NCI-H82 treated with DMSO at 0.1 percent for 48 hours (cell line): ENCODE data around the gene C17orf58.
"Not testable (repeated sequence)": the region's sequence is repeated elsewhere in the genome, so short reads cannot be mapped to it uniquely, and the experiment has no call there.

Source experiments
- DNase-seq: peaks from one replicate; lab custom pipeline; 2025; ENCODE audit not compliant: unreplicated experiment; lab: John Stamatoyannopoulos, UW

Gene C17orf58

GRCh38 chr17:67996301-67997171, at the start of gene C17orf58:
TSS of gene C17orf58 (minus strand) at chr17:67996469. CDS start at chr17:67996198, 271 bp downstream.
- not testable (repeated sequence) for DNase-seq

DNA sequence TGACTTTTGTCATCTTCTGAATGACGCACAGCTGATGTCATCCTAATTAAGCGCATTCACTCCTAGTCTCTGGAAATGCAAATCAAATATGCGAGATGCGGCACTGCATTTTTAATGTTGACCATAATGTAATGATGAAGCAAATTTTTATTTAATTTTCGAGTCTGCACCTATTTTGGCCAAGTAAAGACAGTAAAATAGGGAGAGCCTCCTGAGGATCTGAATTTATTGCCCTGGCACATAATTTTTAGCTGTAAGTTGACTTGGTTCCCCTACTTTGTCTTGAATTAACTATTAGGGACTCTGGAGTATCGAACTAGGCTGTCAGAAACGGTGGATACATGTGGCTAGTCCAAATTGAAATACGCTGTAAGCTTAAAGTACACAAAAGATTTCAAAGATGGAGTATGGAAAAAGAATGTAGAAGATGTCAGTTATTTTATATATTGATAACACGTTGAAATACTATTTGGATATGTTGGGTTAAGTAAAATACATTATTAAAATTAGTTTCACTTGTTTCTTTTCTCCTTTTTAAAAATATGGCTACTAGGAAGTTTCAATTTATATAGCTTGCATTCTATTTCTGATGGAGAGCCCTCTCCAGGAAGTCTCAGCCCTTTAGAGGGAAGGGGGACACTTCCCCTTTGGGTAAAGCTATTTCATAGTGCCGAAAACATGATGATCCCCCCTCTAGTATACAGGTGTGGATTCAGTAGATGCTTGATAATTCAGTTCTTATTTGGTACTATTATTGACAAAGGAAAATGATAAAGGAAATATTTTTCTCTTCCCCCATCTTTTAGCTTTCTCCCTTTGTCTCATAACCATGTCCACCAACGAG, 40.3 kb upstream of the C17orf58 start:
- no peak for DNase-seq

DNA sequence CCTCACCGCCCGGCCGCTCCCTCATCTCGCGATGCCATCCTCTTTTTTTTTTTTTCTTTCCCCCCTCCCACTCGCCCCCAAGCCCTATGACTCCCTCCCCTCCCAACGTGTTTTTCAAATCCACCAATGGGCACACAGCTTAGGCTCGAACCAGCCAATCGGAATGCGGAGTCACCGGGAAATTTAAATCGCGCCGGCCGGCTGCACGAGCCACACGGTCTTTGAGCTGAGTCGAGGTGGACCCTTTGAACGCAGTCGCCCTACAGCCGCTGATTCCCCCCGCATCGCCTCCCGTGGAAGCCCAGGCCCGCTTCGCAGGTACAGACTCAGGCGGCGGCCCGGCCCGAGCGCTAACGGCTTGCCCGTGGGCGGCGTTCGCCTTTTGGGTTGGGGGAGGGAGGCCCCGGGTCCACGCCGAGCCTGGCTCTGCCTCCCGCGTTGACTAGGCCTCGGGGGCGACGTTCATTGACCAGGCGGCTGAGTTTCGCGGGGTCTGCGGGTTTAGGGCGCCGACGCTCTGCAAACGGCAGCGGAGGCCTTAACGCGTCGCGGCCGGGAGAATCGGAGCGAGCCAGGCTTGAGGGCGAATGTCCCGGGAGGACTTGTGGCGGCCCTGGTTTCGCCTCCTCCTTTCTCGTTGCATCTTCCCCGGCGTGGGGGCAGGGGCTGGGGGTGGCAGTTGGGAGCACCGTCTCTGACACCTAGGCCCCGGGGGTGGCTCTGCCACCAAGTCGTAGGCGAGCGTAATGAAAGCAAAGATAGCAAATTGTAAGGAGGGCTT, 39.4 kb upstream of the C17orf58 start, which contains the start of gene KPNA2:
Gene KPNA2 (plus strand): TSS at position 213 of the 781 bp plus-strand sequence. CDS start 1,398 bp downstream, outside the sequence.
- peak; percentile 98 for DNase-seq

DNA sequence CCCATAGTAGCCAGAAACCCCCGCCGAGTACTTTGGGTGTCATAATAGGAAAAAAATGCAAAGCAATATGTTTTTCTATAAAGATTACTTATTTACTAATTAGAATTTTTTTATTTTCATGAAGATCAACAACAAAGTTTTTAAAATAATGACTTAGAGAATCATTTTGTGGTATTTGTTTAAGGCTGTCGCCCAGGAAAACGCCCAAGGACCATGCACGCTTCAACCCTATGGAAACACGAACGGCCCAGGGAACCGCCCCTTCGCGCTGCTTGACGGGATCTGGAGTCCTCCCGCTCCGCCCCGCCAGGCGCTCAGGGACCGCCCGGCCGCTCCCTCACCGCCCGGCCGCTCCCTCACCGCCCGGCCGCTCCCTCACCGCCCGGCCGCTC, 38.9 kb upstream of the C17orf58 start:
- DNase-seq = peak; percentile 98

GRCh38 chr17:68034452-68034776, 38.1 kb upstream of the C17orf58 start:
- DNase-seq = no peak

DNA sequence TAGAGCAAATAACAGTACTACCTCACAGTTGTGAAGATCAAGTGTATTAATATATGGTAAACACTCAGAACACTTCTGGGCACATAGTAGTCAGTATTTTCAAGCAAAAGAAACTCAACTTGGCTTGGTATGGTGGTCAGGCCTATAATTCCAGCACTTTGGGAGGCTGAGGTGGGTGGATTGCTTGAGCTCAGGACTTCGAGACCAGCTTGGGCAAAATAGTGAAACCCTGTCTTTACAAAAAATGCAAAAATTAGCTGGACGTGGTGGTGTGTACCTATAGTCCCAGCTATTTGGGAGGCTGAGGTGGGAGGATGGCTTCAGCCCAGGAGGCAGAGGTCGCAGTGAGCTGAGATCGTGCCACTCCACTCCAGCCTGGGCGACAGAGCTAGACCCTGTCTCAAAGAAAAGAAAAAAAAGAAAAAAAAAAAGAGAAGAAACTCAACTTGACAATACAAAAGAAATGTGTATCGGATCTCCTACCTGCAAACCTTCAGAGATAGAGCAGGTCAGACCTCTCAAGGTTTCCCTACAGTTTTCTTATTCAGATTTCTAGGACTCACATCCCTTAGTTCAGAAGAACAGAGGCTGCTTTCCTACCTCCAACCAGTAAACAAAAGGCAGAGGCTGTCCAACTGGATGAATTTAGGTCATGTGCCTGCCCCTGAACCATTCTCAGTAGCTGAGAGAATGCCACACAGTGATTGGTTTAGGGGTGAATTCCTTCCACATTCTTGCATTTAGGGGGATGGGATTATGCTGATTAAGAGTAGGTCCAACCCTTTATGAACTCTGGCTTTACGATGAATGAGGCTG, 37.6 kb upstream of the C17orf58 start:
- DNase-seq = peak; percentile 63

DNA sequence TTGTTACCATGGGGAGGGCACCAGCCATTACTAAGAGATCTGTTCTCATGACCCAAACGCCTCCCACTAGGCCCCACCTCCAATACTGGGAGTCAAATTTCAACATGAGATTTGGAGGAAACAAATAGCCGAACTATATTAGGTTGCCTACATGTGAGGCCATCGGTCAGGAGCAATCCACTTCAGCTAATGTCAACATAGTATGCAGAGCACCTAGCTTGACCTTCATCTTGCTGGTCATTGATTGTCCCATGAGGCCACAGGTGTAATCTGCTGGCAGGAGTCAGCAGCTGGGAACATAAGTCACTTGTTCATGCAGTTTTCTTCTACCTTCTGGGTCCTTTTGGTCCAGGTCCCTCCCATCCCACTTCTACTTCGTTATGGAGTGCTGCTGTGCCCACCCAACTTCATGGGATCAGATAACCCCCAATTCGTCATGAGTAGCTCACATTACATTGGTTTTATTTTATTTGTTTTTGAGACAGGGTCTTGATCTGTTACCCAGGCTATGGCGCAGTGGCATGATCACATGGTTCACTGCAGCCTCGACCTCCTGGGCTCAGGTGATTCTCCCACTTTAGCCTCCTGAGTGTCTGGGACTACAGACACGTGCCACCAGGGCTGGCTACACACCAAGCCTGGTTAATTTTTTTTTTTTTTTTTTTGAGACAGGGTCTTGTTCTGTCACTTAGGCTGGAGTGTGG, 33.4 kb upstream of the C17orf58 start:
- DNase-seq = no peak

DNA sequence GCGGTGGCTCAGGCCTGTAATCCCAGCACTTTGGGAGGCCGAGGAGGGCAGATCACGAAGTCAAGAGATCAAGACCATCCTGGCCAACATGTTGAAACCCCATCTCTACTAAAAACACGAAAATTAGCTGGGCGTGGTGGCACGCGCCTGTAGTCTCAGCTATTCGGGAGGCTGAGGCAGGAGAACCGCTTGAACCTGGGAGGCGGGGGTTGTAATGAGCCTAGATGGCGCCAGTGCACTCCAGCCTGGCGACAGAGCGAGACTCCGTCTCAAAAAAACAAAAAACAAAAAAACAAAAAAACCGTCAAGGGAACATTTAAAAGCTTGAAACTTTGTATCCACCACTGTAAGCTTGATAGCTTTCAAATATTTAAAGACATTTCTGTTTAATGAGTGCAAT, 26.3 kb upstream of the C17orf58 start:
- DNase-seq = not testable (repeated sequence)

DNA sequence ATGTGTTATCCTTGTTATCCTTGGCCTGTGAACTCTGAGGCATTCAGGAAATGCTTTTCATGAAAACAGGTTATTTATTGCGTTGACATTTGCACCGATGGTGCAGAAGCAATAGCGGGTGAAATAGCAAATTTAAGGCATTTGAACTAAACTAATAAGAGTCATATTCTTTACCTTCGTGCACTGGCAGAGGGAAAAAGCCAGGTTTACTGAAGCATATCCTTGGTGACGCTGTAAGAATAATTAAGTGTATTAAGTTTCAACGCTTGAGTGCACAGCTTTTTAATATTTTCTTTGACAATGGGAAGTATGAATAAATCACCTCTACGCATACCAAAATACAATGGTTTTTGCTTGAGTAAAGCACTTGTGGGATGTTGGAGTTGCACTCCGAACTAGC, 25.7 kb upstream of the C17orf58 start:
- DNase-seq = no peak

DNA sequence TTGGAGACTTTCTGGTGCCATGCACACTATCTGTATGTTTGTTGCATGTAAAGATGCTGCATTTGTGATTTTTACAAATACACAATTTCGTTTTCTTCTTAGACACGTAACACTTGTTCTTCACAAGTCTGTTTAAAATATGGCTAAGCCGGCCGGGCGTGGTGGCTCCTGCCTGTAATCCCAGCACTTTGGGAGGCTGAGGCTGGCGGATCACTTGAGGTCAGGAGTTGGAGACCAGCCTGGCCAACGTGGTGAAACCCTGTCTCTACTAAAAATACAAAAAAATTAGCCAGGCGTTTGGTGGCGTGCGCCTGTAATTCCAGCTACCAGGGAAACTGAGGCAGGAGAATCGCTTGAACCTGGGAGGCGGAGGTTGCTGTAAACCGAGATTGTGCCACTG, 24.5 kb upstream of the C17orf58 start:
- DNase-seq = not testable (repeated sequence)

DNA sequence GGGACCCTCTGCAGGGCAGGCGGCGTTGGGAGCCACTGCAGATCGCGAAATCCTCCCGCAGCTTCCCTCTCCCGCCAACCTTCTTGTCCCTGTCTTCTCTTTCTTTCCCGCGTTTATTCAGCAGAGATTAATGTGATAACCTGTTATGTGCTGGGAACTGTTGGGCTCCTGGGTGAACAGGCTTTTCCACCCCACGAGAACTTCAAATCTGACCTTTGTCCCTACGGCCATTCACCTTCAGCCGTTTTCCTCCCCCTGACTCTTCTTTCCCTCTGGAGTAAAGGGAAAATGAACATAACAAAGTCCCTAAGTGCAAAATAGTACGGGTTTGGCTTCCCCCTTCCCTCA, 24.1 kb upstream of the C17orf58 start:
- peak; percentile 53 for DNase-seq

- DNase-seq = peak; percentile 92
Measured at GRCh38 chr17:68019675-68020408, 23.6 kb upstream of the C17orf58 start.

GRCh38 chr17:68019336-68019674, 23.0 kb upstream of the C17orf58 start:
- no peak for DNase-seq

- not testable (repeated sequence) for DNase-seq
Measured at GRCh38 chr17:68018493-68018892, 22.2 kb upstream of the C17orf58 start.

GRCh38 chr17:68016838-68017237, 20.6 kb upstream of the C17orf58 start:
- DNase-seq = no peak

DNA sequence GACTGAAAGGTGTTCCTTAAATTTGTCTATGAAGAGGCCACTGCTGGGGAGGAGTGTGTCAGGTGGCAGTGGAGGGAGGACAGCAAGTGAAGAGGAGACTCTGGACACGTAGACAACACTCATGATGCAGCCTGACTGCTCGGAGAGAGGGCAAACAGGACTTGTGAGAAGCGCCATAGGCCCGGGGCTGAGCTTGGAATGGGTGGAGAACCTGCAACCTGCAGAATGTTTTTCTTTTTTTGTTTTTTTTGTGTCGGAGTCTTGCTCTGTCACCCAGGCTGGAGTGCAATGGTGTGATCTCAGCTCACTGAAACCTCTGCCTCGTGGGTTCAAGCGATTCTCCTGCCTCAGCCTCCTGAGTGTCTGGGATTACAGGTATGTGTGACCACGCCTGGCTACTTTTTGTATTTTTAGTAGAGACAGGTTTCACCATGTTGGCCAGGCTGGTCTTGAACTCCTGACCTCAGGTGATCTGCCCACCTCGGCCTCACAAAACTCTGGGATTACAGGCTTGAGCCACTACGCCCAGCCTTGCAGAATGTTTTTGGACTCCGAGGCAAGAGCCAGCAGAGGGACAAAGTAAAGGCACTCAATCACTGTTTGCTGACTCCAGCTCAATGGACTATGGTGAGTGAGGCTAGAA, 18.9 kb upstream of the C17orf58 start:
- DNase-seq = no peak

DNA sequence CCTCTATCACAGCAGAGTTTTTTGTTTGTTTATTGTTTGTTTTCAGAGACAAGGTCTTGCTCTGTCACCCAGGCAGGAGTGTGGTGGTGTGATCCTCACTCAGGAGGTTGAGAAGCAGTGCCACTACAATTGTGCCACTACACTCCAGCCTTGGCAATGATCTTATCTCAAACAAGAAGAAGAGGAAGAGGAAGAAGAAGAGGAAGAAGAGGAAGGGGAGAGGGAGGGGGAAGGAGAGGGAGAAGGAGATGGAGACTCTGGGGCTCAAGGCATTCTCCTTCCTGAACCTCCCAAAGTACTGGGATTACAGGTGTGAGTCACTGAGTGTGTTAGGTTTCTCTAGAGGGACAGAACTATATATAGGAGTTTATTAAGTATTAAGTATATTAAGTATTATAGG, 17.1 kb upstream of the C17orf58 start:
- no peak for DNase-seq

DNA sequence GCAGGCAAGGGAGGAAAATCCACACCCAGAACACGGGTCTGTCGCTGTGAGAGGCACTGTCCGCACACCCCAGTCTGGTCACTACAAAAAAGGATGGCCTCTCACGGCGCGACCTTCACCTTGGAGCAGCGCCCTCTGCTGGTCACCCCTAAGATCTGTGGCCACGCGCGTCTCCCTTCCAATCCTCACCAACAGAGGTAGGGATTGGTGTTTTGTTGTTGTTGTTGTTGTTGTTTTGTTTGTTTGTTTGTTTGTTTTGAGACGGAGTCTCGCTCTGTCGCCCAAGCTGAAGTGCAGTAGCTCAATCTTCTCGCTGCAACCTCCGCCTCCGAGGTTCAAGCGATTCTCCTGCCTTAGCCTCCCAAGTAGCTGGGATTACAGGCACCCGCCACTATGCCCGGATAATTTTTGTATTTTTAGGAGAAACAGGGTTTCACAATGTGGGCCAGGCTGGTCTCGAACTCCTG, 15.0 kb upstream of the C17orf58 start:
- DNase-seq = peak; percentile 13

DNA sequence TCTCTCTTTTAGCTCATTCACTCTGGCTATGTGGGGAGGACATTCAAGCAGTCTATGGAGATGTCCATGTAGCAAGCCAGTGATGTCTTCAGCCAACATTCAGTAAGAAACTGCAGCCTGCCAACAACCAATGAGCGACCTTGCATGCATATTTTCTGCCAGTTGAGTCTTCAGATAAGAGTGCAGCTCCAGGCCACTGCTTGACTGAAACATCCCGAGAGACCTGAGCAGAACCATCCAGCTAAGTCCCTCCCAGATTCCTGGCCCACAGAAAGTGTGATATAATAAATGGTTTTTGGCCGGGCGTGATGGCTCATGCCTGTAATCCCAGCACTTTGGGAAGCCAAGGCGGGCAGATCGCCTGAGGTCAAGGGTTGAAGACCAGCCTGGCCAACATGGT, 10.5 kb upstream of the C17orf58 start:
- no peak for DNase-seq
